Activated CD8-positive, alpha-beta memory T cell treated with anti-CD3 and anti-CD28 coated beads for 4 hours (primary cell): Measurements from ENCODE around the gene CACHD1.

Experiments
- DNase-seq, 2 donors: peaks; one replicate each; pipeline ENCODE4 v3.0.0-alpha.2; 2020; ENCODE audit warnings: low read depth in 2 of 2

CACHD1 gene

DNA sequence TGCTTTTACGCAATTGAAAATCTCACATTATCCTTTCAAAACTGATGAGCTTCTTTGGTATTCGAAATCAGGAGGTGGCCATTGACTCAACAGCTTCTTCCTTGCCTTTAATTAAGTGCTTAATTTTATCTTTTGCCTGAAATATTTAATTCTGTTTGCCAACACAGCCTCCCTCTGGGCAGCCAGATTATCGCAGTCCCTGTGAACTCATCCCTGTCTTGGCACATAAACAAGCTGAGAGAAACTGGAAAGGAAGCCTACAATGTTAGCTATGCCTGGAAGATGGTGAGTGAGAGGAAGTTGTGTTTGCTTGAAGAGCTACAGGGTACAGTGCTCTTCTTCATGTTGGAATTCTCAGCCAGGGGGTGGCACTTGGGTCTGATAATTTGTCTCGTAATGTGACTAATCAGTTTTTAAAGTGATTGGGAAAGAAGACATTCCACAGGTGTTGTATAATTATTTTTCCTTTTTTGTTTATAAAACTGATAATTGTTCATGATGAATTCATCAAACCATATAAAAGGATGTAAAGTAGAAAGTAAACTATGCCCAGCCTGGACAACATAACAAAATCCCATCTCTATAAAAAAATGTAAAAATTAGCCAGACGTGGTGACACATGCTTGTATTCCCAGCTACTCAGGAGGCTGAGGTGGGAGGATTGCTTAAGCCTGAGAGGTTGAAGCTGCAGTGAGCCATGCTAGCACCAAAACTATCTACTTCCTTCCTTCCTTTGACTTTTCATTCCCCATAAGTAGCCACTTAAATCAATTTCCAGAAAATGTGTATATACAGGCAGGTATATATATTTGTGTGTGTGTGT, 184.8 kb downstream of the CACHD1 start:
- no peak for DNase-seq

DNA sequence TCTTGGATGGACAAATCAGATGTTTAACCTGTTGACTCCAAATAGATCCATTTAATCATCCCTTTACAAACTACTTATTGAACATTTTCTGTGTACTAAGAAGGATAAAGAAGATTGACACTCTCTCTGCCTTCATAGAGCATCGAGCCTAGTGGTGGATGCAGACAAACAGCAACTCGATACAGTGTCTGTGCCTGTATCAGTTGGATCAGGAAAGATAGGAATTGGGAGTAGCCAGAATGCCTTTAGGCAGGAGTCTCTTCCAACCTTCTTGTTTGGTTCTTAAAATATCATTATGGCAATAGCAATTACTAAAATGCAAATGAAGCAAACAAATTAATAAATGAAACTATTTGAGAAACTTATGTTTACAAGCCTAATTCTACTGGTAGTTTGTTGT, 185.9 kb downstream of the CACHD1 start:
- no peak for DNase-seq

DNA sequence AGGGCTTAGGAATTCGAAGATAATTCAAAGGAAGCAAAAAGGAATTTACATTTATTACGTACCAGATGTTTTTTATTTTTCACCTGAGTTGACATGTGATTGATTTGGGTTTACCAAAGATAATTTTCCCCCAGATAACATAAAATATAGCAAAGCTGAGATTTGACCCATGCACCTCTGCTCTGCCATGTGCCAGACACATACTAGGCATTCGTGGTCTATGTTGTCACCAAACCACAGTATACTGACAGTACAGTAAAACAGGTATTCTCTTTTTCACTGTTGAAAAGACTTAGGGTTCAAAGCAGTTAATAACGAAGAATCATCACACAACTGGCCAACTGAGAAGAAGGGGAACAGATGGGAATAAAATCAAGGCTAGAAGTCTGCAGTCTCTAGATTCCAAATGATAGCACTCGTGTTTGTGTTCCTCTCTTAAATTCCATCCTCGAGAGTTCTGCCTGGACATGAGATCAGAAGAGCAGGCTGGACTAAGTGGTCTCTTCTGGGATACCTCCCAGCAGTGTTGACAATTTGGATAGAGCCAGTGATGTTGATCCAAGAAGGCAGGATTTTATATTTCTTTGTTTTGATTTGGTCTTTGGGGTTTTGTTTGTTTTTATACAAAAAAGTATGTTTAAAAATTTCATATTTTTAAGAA, 189.7 kb downstream of the CACHD1 start:
- DNase-seq: no peak

DNA sequence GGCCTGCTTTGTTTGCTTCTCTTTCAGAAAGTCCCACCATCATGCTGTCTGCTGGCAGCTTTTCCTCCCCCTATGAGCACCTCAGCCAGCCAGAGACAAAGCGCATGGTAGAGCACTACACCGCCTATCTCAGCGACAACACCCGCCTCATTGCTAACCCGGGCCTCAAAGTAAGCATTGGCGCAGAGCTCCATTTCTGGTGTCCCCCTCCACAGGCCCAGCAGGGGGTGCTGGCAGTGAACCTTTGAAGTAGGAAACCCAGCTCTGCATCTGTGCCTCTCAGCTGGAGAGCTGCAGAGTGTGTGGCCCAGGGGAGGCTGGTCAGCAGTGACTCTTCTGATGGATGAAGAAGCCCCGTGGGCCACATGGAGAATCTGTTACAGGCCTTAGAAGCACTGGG, 193.7 kb downstream of the CACHD1 start:
- DNase-seq: no peak

DNA sequence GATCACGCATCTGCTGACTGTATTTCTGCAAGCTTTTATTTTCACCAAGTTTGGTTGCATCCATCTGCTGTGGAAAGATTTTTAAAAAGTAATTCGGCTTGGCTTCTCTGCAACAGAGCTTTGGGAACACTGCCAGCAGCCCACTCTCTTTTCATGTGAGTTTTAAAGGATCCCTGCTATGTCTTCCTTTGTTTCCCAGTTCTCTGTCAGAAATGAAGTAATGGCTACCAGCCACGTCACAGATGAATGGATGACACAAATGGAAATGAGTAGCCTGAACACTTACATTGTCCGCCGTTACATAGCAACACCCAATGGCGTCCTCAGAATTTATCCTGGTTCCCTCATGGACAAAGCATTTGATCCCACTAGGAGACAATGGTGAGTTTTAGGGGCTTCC, 194.4 kb downstream of the CACHD1 start:
- no peak for DNase-seq

DNA sequence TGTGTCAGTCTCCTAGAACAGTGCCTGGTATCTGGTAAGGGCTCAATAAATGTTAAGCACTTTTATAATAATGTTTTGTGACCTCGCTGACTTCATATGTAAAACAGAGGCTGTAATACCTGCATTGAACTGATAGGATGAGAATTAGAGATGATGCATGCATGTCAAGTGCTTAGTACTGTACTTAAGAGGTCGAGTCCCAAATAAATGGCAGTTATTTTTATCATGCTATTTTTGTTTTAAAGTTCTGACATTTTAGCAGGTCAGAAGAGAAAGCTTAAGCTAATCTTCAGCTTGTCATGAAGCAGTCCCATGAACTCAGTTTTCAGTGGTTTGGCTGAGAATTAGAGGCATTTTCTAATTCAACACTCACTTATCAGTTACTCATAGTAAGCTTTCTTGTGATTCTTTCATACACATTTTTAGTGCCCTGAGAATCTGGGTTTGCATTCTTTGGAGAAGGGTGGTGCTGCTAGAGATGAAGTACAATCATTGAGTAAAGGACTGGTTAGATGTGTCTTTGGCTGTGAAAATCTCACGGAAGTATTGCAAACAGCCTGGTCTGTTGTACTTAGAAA, 199.3 kb downstream of the CACHD1 start:
- no peak for DNase-seq

DNA sequence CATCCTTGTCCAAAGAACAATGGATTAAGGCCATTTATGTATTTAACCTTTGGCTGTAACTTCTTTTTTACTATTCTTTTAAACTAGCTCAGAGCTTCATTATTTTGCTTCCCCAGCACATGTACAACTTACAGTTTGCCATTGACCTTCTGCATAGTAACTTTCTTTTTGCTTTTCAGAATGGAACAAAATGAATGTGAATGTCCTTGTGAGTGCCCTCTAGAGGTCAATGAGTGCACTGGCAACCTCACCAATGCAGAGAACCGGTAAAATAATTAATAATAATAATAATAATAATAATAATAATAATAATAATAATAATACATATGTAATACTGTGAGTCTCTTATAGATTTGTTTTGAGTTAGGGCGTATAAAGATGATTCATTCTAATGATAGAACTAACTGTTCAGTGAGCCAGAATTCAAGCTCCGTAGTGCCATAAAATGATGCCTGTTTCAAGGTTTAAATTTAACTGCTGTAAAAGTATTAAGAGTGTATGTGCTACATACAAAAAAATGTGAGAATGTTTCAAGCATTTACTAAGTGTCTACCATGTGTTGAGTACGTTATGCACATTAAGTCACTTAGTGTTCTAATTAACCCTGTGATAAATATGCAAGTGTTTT, 205.9 kb downstream of the CACHD1 start:
- DNase-seq: no peak

DNA sequence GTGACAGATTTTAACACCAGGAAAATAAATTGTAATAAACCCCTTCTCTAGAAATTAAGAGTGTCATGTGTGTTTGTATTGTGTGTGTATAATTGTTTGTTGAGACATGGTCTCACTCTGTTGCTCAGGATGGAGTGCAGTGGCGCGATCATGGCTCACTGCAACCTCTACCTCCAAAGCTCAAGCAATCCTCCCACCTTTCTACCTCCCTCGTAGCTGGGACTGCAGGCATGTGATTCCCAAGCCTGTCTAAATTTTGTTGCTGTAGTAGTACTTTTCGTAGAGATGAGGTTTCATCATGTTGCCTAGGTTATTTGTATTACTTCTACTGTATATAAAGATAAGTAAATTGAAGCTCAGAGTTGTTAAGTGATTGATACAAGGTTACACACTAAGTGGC, 206.5 kb downstream of the CACHD1 start:
- no peak for DNase-seq

DNA sequence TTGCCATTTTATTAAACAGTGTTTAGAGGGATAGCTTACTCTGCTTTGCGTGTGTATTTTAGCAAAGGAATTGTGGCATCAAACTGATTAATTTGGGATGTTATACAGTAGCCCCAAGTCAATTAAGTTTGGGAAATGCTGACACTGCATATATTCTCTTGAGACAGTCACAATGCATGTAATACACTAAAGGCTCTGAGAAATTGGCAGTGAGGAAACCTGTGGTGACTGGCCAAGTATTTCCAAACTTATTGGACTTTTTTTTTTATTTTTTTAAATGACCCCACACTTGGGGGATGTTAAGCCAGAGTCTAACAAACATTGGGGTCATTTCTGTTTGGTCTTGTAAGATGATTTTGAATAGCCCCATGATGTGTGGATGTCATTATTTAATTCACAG, 207.6 kb downstream of the CACHD1 start:
- no peak for DNase-seq

DNA sequence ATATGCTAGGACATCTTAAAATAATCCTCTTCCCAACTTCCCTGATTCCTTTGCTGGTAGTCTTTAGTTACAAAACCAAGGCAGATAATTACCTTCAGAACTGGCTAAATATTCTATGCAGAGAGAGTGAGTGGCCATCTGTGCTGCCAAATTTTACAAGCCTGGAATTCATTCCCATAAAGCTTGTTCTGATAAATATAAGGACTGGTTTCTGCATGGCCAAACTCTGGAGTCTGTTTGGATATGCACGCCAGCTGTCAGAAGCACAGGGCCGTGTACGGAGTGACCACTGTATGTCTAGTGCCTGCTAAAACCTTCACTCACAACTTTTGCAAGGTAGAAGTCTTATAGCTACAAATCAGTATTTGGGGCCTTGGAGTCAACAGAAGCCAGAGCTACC, 208.4 kb downstream of the CACHD1 start:
- DNase-seq: no peak

DNA sequence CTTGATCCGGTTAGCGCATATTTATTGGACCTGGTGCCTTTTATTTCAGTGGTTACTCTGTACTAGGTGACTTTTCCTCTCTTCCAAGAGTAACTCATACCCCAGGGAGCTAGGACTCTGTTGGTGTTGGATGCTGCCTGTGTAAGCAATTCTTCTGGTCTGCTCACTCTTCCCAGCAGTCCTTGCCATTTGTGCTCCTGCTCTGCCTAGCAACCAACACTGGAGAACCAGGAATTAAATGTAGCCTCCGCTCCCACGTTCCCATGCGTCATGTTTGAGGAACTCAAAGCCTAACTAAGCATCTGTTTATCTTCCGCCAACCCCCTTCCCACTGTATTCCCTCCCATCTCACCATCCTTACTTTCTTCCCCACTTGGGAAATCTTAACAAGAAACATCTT, 209.2 kb downstream of the CACHD1 start:
- DNase-seq: no peak

DNA sequence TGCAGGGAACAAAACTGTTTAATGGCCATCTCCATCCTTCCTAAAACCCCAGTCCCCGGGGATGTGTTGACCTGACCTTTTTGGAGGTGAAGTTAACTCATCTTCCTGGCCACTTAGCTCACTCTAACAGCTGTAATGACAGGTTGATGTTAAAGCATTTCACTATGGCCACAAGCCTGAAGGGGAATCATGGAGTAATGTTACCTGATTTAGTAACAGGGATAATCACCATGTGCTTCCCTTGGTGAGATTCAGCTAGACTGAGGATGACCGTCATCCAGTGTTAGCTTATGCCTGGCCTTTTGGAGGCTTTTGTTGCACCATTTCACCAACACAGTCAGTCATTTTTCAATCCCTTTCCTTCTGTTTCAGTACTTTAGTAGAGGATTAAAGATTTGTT, 210.7 kb downstream of the CACHD1 start:
- DNase-seq: no peak

DNA sequence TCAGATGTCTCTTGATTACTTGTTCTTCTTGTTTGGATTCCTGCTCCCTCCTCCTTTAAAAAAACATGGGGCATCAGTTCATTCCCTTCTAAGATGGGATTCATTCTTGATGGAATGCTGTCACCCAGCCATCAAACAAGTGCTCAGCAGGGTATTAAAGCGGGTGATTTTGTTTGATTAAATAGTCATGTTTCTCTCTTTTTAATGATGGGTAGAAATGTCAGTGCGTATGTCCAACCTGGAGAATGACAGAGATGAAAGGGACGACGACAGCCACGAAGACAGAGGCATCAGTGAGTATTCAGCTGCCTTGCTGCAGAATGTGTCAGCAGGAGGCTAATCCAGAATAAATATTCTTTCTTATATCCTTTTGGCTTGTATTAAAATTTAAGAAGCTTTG, 211.1 kb downstream of the CACHD1 start:
- DNase-seq: no peak

DNA sequence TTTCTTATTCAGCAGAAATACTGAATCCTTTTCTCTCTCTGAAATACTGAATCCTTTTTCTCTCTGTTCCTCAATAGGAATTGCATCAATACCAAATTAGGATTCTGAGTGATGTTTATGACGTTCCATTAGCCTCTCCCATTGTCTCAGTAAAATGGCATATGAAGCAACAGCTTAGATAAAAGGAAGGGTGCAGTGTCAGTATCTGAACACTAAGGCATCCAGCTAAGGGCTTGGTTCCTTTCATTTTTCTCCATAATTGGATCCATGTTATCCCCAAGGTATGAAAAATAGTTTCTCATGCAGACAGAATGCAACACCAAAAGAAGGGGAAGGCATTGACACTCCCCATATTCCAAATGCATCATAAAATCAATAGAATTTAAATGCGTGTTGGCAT, 213.5 kb downstream of the CACHD1 start:
- DNase-seq: no peak

DNA sequence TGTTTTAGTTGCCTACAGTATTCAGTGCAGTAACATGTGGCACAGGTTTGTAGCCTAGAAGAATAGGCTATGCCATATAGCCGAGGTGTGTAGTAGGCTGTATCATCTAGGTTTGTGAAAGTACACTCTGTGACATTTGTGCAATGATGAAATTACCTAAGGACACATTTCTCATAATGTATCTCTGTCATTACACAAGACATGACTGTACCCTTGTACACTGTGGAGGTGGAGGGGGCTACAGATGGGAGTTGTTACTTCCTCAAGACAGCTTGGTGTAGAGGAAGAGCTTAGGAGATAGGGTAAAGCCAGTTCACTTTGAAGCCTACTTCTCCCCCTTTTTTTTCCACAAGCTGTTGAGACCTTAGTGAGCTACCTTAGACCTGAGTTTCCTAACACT, 215.3 kb downstream of the CACHD1 start:
- no peak for DNase-seq

DNA sequence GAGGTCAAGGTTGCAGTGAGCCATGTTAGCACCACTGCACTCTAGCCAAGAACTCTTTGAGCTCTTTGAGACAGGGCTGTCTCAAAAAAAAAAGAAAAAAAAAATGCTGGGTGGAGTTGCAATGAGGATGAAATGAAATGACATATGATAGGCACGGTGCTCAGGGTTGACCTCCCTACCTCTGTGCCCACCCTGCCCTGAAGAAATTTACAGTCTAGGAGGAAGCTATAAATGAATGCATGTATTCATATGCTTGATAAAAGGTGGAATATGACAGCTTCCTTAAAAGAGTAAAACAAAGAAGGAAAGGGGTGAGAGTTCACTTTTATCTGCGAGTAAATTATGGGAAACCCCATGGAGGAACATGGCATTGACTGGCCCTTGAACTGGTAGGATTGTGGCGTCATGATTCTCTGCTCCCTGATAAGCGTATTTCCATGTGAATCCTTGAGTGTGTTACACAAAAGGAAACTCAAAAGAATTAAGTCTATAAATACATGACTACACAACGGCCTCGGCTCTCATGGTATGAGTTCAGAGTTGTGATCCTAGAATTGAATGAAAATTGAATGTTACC, 215.9 kb downstream of the CACHD1 start:
- DNase-seq: no peak

DNA sequence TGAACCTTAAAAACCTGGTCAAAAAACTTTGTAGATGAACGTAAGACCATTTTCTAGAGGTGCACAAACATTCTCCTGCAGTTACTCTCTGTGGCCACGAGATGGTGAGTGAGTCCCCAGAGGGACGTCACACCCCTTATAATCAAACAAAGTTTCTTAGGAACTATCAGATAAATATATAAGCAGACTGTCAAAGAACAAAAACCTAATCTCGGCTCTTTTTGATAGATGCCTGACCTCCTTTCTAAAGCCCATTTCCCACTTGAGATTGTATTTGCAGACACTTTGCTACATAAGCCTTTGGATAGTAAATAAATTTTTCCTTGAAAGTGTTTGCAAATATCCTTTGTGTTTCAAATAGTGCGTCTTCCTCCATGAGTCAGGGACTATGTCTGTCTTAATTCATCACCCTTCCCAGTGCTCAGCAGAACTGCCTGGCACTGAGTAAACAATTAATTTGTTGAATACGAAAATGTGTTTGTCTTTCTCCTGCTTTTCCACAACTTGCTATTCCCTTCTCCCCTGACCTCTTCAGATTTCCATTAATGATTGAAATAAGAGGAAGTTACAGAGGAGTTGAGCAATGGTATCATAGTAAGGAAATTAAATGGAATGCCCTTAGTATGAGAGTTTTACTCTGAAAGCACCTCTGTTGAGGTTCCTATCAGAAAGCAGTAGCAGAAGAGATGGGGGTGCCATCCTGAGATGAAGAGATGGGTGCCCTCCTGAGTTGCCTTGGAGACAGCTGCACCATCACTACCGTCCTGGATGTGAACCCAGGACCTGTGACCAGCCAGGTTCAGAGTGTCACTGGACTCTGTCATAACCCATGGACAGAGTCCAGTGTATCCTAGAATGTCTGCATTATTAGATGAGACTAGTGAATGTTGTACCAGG, 217.1 kb downstream of the CACHD1 start:
- no peak for DNase-seq

DNA sequence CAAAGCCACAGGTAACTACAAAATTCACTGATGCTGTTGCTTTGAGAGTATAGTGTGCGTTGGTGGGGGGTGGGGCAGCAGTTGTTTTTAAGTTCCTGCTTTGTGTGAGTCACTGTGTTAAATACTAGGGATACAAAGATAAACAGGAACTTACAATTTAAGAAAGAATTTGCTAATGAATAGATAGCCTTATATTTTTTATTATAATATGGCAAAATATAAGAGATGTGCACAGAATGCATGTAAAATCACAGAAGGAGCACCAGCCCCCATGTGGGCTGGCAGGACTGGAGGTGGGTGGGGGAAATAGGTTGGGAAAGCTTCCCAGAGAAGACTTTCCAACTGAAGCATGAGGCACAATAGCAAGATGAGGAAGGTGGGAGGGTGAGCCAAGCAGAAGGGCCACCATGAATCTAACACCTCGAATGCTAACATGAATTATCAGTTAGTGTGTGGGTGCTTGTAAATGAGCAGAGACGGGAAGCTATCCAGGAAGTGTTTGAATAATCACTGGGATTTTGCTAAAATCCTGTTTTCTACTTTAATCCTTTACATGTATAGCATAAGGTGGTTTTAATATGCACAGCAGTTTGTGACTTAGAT, 217.9 kb downstream of the CACHD1 start:
- no peak for DNase-seq

DNA sequence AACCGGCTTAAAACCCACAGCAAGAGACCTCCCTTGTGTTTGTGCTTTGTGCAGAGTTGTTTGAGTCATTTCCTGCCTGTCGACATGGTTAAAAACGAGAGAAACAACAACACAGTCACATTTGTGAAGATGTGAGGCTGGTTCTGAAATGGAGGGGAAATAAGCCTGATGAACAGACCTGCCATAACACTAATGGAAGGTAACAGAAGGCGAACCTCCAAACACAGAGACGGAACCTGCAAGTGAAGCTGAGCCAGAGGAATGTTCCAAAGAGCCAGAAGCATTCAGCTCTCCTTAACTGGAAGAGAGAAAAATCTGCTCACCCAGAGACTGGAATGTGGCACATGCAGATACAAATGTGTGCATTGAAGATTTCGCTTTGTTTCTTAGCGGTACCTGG, 221.7 kb downstream of the CACHD1 start:
- no peak for DNase-seq

DNA sequence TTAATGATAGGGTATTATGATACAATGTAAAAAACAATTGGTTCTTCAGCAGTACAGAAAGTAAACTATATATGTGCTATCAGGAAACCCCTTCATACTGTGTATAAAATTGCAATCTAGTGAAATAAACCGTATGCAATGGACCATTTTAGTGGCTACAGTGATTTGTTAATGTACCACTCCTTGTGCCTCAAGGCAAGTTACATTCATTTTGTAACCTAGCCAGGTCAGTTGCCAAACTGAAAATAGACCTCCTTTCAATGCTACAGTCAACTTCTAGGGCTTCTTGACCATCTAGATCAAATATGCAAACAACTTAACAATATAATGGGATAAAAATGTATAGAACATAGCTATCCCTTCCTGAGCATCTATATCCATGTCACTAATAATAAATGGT, 223.0 kb downstream of the CACHD1 start:
- no peak for DNase-seq

DNA sequence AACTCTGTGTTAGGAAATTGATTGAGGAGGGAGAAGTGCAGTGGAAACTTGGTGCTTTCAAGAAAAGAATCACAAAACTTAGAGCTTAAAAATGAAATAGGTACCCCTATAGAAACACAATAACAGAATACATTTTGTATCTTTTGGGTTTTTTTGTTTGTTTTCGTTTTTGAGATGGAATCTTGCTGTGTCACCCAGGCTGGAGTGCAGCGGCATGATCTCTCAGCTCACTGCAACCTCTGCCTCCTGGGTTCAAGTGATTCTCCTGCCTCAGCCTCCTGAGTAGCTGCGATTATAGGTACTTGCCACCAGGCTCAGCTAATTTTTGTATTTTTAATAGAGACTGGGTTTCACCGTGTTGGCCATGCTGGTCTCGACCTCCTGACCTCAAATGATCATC, 223.5 kb downstream of the CACHD1 start:
- no peak for DNase-seq
